ENCODE data around the gene GULP1.

The GULP1 gene

GRCh38 chr2:188385857-188386256, 94.2 kb downstream of the GULP1 start:
- no peak overlapping the region for H3K27ac ChIP-seq
- ChIA-PET CTCF (no interaction called here), POLR2A (ENCODE audit: low non-redundant PET) (no interaction called here)
- no peak for DNase-seq (ENCODE audit: low spot score)
- TF ChIP-seq CTCF (conservative IDR thresholded peaks at IDR 0.05; ENCODE audit: low read depth): no peak

- POLR2A ChIA-PET (ENCODE audit: low non-redundant PET): no interaction called here
- CTCF ChIA-PET: no interaction called here
- no peak for DNase-seq (ENCODE audit: low spot score)
- TF ChIP-seq CTCF (conservative IDR thresholded peaks at IDR 0.05; ENCODE audit: low read depth): no peak
- H3K27ac ChIP-seq: no peak overlapping the region
Observed at GRCh38 chr2:188388831-188389230, 97.2 kb downstream of the GULP1 start.

- H3K27ac ChIP-seq: no peak overlapping the region
- TF ChIP-seq CTCF (conservative IDR thresholded peaks at IDR 0.05; ENCODE audit: low read depth): no peak
- POLR2A ChIA-PET (ENCODE audit: low non-redundant PET): no interaction called here
- no peak for DNase-seq (ENCODE audit: low spot score)
- CTCF ChIA-PET: no interaction called here
Observed at GRCh38 chr2:188391354-188391753, 99.7 kb downstream of the GULP1 start.

GRCh38 chr2:188394931-188395472, 103.3 kb downstream of the GULP1 start:
- TF ChIP-seq CTCF (conservative IDR thresholded peaks at IDR 0.05; ENCODE audit: low read depth): no peak
- CTCF ChIA-PET: interaction anchor here (0.6 kb wide), 1 partner anchor 50 kb away, joined by 4 read pairs; no protein-coding TSS in a partner anchor
- DNase-seq (ENCODE audit: low spot score): no peak
- POLR2A ChIA-PET (ENCODE audit: low non-redundant PET): no interaction called here
- no peak overlapping the region for H3K27ac ChIP-seq

- ChIA-PET CTCF (no interaction called here), POLR2A (ENCODE audit: low non-redundant PET) (no interaction called here)
- no peak for DNase-seq (ENCODE audit: low spot score)
- no peak for TF ChIP-seq CTCF (conservative IDR thresholded peaks at IDR 0.05; ENCODE audit: low read depth)
- H3K27ac ChIP-seq: no peak overlapping the region
Observed at GRCh38 chr2:188395903-188396689, 104.4 kb downstream of the GULP1 start.

GRCh38 chr2:188399159-188399558, 107.5 kb downstream of the GULP1 start:
- no peak for DNase-seq (ENCODE audit: low spot score)

More at GRCh38 chr2:188399159-188399558, 107.5 kb downstream of the GULP1 start:
- H3K27ac ChIP-seq: no peak overlapping the region
- no peak for TF ChIP-seq CTCF (conservative IDR thresholded peaks at IDR 0.05; ENCODE audit: low read depth)
- ChIA-PET CTCF (no interaction called here), POLR2A (ENCODE audit: low non-redundant PET) (no interaction called here)

Measured in RWPE1 (cell line).